ENCODE results near the gene MRPL24. TPM values are rescaled to one million over a fixed set of nuclear protein-coding genes. Genes with fewer than 3 reads are reported as not detected.

The MRPL24 gene
- total and polyA plus RNA-seq, 2 of the 13 experiments (the other 11 are each of a cell fraction or from before 2014, with no cell fraction given), result 38.1 to 42.9 TPM

DNA sequence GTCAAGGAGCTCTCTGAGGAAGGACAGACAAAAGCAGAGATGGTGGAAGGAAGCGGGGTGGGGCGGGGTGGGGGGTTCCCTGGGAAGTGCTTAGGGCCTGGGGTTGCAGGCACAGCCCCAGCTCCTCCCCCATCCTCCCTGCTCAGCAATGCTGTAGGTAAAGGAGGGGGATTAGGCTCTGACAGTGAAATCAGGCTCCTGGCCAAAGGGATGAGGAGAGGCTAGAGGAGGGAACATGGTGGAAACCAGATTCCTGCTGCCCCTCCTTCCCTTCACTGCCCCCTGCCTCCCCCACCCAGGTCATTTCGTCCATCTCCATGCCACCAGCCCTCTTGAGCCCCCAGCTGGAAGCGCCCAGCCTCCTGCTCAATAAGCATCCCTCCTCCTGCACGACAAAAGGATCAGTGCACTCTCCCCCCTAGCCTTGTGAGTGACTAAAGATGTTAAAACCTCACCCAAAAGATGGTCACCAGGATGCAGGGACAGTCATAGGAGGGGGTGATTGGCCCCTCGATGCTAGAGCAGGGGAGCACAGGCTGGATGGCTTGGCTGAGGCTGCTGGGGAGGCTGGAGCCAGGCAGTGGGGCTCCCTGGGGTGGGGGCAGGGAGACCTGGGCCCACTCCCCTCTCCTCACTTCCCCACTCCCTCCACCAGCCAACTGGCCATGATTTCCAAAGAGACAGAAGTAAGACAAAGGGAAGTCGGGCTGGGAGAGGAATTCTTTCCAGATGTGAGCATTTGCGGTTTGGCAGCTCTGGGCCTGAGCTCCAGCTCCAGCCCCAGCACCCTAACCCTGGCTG, 33.3 kb downstream of the MRPL24 start:
- Histone ChIP-seq H3K9ac (ENCODE audit: insufficient read depth, low read depth, low read length) (no peak overlapping the region), H3K79me2 (ENCODE audit: insufficient read depth, low read length) (no peaks in the 10 kb centered on the region), H2AFZ (ENCODE audit: low read length) (no peak overlapping the region), H3K27me3 (ENCODE audit: control insufficient read depth in 1 of 2, insufficient read depth in 2 of 2, low read length in 2 of 2) (peaks cover 11 to 71% of the 10 kb centered on the region in 2 experiments), H3K4me3 (replicated peaks in 1 of 3; ENCODE audit: insufficient read depth in 1 of 3, low read depth in 2 of 3, low read length in 3 of 3) (no peak overlapping the region), H3K4me1 (ENCODE audit: insufficient read depth, low read length) (peaks cover 29% of the 10 kb centered on the region), H3K36me3 (replicated peaks in 1 of 2; ENCODE audit: control insufficient read depth in 1 of 2, insufficient read depth in 2 of 2, low read length in 2 of 2) (no peaks in the 10 kb centered on the region), H3K4me2 (ENCODE audit: low read depth, low read length) (no peak overlapping the region), H3K27ac (ENCODE audit: extremely low read length, insufficient read depth, low read length) (no peak overlapping the region), H3K9me3 (ENCODE audit: low read length) (no peaks in the 10 kb centered on the region), H4K20me1 (ENCODE audit: insufficient read depth, low read length) (no peaks in the 10 kb centered on the region)
- CTCF ChIA-PET (ENCODE audit: low intra/inter-chr PET ratio, low total read pairs), result interaction anchor here (1.6 kb wide), 1 partner anchor 18 kb away, joined by 3 read pairs; no protein-coding TSS in a partner anchor
- no peak for FAIRE-seq
- TF ChIP-seq ZNF232 (CRISPR knock-in tag; IDR thresholded peaks at IDR 0.05; ENCODE audit: borderline replicate concordance) (no peak), RAD21 (CRISPR knock-in tag; IDR thresholded peaks at IDR 0.05) (no peak), TBP (CRISPR knock-in tag; IDR thresholded peaks at IDR 0.05) (no peak)
- TF ChIP-seq, protein P1, sequence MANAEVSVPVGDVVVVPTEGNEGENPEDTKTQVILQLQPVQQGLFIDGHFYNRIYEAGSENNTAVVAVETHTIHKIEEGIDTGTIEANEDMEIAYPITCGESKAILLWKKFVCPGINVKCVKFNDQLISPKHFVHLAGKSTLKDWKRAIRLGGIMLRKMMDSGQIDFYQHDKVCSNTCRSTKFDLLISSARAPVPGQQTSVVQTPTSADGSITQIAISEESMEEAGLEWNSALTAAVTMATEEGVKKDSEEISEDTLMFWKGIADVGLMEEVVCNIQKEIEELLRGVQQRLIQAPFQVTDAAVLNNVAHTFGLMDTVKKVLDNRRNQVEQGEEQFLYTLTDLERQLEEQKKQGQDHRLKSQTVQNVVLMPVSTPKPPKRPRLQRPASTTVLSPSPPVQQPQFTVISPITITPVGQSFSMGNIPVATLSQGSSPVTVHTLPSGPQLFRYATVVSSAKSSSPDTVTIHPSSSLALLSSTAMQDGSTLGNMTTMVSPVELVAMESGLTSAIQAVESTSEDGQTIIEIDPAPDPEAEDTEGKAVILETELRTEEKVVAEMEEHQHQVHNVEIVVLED (CRISPR knock-in tag; IDR thresholded peaks at IDR 0.05; ENCODE audit: borderline replicate concordance), result no peak
- no peak for ATAC-seq
- DNase-seq (ENCODE audit: low spot score), result no peak
- intact Hi-C loops (cut with micrococcal nuclease; ENCODE audit: unreplicated experiment) (no loop called here), in situ Hi-C loops (cut with HindIII; ENCODE audit: extremely low pct_ligation_motif_present, low pct_unique_long_range_greater_than_20kb) (no loop called here)
- 29% methylated on average over 8 of the region's 8 CpGs for WGBS (ENCODE audit: low lambda C conversion rate)
- BruUV-seq (replicated peaks), result no TSS peak
- POLR2A ChIA-PET, result interaction anchor here (1.5 to 3.2 kb wide), 3 partner anchors 16 to 19 kb away, joined by 3 to 20 read pairs (median 8); partner anchors contain the start of genes ISG20L2 and METTL25B

Data from HepG2 (cell line).